Epithelial cell of esophagus (primary cell): ENCODE data around the gene CMYA5.
"Not testable (repeated sequence)": the region's sequence is repeated elsewhere in the genome, so short reads cannot be mapped to it uniquely, and the experiment has no call there.

Experiments used
- DNase-seq: peaks from one replicate; pipeline ENCODE4 v3.0.0; 2010; ENCODE audit warnings: low read depth
- H3K4me3 ChIP-seq: 2 replicates; pipeline ENCODE4 v1.5.1; 2011; ENCODE audit warnings: mild to moderate bottlenecking, low read length, control low read depth
- TF ChIP-seq, protein P1 (sequence below): IDR thresholded peaks from 2 replicates; pipeline ENCODE4 v1.5.1; 2011; ENCODE audit warnings: low read depth, mild to moderate bottlenecking, low read length, control low read depth, inconsistent platforms; ENCODE audit not compliant: insufficient read depth; ENCODE audit errors: missing control alignments

Gene CMYA5

DNA sequence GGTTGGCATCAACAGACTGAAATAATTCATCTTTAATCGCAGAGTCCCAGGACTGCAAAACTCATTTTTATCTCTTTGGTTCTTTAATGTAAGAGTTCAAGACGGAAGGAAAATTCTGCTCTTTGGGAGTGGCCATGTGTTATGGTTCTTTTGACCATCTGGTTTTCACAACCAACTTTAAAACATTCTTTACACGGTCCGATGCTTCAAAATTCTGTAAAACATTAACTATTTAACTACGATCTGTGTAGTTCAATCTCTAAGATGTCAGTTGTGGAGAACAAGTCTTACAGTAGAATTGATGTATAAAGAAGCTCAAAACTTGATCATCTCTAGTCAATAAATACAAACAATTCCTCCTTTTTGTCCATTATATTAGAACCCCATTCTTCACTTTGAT, 83.0 kb downstream of the CMYA5 start:
- no peak for DNase-seq
- H3K4me3 ChIP-seq: no peak overlapping the region
- TF ChIP-seq, protein P1, sequence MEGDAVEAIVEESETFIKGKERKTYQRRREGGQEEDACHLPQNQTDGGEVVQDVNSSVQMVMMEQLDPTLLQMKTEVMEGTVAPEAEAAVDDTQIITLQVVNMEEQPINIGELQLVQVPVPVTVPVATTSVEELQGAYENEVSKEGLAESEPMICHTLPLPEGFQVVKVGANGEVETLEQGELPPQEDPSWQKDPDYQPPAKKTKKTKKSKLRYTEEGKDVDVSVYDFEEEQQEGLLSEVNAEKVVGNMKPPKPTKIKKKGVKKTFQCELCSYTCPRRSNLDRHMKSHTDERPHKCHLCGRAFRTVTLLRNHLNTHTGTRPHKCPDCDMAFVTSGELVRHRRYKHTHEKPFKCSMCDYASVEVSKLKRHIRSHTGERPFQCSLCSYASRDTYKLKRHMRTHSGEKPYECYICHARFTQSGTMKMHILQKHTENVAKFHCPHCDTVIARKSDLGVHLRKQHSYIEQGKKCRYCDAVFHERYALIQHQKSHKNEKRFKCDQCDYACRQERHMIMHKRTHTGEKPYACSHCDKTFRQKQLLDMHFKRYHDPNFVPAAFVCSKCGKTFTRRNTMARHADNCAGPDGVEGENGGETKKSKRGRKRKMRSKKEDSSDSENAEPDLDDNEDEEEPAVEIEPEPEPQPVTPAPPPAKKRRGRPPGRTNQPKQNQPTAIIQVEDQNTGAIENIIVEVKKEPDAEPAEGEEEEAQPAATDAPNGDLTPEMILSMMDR: no peak

GRCh38 chr5:79773612-79774011, 84.0 kb downstream of the CMYA5 start:
- no peak for DNase-seq
- H3K4me3 ChIP-seq: no peak overlapping the region
- TF ChIP-seq, protein P1: no peak

- TF ChIP-seq, protein P1: peak; percentile 41
- DNase-seq: peak; percentile 35
- H3K4me3 ChIP-seq: no peak overlapping the region
Observed at GRCh38 chr5:79774171-79774854, 84.7 kb downstream of the CMYA5 start.

DNA sequence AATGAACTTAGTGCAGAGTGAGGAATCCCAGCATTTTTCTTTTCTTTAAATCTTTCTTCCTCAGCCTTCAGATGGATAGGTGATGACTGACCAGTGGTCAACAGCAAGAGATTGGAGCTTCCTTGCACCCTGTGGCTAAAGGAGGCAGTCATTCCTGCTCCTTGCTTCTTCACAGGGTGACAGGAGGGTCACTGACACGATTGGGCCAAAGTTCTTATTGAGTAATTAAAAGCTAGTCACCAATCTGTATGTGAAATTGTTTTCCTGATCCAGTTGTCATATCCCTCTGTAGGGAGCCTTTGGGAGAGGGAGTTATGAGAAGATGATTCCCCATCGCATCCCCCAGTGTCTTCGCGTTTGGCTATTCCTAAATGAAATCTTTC, 85.2 kb downstream of the CMYA5 start:
- no peak overlapping the region for H3K4me3 ChIP-seq
- DNase-seq: no peak
- TF ChIP-seq, protein P1: no peak

GRCh38 chr5:79784741-79785140, 95.1 kb downstream of the CMYA5 start:
- DNase-seq: not testable (repeated sequence)
- peak overlapping the region; percentile 41 for H3K4me3 ChIP-seq

- no peak overlapping the region for H3K4me3 ChIP-seq
- TF ChIP-seq, protein P1: no peak
- no peak for DNase-seq
Observed at GRCh38 chr5:79785983-79786382, 96.3 kb downstream of the CMYA5 start.

- DNase-seq: no peak
- H3K4me3 ChIP-seq: no peak overlapping the region
- TF ChIP-seq, protein P1: no peak
Observed at GRCh38 chr5:79787448-79787847, 97.8 kb downstream of the CMYA5 start.
